Activated CD8-positive, alpha-beta memory T cell treated with anti-CD3 and anti-CD28 coated beads for 48 hours (primary cell): ENCODE measurements around the gene CRTC3.
"Not testable (repeated sequence)": the region's sequence is repeated elsewhere in the genome, so short reads cannot be mapped to it uniquely, and the experiment has no call there.

ENCODE experiments used
- DNase-seq, 3 experiments: peaks; one replicate each; pipeline ENCODE4 v3.0.0-alpha.2; 2020; ENCODE audit warnings: low read depth in 2 of 3, low spot score in 2 of 3

The CRTC3 gene

DNA sequence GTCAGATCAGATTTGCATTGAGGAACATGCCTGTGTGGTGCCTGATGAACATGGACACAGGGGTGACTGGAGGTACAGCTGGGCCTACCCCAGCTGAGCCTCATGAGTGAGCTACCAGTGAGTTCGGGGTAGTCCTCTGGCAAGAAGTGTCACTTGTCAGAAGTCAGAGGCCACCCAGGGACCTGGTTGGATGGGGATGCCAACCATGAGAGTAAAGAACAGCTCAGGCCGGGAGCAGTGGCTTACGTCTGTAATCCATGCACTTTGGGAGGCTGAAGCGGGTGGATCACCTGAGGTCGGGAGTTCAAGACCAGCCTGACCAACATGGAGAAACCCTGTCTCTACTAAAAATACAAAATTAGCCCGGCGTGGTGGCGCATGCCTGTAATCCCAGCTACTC is 140.9 kb downstream of the CRTC3 start:
- DNase-seq, result not testable (repeated sequence)

DNA sequence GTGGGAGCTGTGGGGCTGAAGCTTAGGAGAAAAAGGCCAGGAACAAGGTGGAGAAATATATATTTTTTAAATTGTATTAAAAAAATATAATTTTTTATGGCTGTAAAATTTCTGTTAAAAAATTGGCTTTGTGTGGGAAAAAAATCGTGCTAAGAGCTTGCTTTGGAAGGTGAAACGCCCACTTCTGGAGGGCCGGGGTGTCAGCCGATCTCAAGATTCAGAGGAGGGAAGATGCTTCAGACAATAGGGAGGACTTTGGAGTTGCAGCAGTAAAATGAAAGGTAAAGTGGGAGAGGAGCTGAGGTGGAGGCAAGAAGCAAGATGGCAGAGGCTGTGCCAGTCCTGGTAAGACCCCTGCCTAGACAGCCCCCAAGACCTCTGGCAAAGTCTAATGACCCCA is 141.5 kb downstream of the CRTC3 start:
- no peak for DNase-seq

DNA sequence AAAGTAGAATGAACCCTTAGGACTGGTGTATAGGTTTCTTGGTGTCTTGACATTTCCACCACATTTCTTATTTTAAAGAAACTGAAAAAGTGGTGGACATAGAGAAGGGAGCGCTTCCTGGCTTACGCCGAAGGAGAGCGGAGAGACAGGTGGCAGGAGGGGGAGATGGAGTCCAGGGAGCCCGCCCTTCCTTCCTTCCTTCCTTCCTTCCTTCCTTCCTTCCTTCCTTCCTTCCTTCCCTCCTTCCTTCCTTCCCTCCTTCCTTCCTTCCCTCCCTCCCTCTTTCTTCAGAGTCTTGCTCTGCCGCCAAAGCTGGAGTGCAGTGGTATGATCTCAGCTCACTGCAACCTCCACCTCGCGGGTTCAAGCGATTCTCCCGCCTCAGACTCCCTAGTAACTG is 143.6 kb downstream of the CRTC3 start:
- DNase-seq, result not testable (repeated sequence)

DNA sequence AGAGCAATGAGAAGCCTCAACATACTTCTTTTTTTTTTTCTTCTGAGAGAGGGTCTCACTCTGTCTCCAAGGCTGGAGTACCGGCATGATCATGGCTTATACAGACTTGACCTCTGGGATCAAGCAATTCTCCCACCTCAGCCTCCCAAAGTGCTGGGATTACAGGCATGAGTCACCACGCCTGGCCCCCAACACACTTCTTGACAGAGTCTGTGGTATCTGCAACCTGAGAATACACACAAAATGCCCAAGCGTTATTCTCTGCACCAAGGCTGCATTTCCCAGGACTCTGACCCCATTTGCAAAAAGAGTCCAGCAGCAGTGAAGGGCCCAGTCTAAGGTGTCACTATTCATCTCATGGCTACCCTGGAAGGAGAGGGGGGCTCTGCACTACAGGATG is 144.8 kb downstream of the CRTC3 start:
- no peak for DNase-seq

DNA sequence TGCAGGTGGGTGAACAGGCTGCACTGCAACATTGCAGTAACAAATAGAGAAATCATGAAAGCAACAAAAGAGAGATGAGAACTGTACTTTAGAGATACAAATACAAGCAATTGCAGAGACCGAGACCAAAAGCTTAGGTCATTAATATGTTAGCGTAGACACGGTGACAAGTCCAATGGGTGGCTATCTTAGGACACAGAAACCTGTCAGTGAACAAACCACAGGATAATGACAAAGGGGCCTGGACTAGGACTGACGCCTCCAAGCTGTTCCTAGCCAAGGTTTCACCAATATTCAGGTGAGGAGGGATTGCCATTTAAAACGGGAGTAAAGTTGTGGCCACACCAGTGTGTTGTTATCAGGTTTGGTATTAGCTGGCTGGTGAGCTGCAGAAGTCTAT is 145.7 kb downstream of the CRTC3 start:
- DNase-seq, result no peak

DNA sequence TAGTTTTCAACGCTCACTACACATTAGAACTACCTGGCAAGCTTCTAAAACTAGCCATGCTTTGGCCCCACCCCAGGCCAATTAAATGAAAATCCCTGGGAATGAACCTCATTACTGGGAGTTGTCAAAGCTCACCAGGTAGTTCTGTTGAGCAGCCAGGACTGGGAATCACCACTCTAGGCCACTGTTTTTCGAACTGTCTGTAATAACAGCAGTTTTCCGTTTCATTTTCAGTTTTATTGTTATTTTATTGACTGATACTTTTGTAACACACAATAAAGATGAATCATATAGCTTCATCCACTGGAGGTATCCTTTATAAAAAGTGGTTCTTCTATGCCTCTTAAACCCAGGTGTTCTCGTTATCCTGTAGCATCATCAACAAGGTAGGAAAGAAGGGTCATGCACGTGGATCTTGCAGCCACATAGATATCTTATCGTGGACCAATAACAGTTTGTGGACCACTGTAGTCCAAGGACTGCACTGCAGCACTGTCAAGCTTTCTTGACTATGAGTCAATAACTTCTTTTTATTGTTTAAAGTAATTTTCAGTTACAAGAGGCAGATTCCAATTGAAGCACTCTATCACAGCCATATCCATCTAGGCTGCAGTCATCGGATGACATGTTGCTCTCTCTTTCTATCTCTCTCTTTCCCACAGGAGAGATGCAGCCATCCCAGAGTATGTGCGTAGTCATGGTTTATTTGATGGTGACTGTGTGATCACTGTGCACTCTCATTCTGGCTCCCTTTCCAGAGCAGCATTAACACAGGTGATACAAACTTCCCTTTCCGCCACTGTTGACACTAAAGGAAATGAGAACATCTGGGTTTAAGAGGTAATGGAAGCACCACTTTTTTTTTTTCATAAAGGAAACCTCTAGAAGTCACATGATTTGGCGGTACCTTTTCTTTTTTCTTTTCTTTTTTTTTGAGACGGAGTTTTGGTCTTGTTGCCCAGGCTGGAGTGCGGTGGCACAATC is 148.4 kb downstream of the CRTC3 start:
- DNase-seq, result no peak

DNA sequence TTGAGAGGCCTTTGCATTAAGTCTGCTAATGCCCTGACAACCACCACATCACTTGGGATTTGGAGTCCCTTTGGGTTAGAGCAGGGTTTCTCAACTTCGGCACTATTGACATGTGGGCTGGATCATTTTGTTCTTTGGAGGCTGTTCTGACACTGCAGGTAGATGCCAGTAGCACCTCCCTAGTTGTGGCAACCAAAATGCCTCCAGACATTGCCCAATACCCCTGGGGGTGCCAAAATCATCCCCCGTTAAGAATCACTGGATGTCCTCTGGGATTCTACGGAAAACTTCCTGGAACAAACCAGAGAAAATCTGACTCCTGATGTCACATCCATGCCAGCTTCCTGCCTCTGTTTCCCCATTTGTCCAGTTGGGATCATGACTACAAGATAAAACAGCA is 150.2 kb downstream of the CRTC3 start:
- no peak for DNase-seq

DNA sequence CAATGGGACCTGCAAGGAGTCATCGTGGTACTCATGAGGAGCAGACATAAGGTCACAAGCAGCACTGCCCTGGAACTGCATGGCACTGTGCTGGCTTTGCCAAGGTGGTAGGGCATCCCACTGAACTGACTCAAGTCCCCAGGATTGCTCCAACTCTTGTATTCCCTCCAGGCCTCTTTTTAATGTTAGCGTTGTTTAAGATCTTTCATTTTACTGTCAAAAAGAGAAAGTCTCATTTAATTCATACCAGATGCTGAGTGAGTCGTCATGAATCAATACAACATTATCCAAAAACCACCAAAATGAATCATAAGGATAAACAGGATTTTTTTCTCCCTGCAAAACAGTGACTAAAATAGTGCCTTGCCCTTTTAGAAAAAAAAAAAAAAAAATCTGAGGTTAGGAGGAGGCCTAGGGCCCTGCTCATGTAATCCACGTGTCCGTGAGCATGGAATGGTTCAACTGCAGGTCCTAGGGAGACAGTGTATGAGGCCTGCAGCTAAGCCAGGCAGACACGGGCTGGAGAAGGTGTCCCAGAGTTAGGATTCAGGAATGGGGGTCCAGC is 150.7 kb downstream of the CRTC3 start:
- DNase-seq, result no peak

DNA sequence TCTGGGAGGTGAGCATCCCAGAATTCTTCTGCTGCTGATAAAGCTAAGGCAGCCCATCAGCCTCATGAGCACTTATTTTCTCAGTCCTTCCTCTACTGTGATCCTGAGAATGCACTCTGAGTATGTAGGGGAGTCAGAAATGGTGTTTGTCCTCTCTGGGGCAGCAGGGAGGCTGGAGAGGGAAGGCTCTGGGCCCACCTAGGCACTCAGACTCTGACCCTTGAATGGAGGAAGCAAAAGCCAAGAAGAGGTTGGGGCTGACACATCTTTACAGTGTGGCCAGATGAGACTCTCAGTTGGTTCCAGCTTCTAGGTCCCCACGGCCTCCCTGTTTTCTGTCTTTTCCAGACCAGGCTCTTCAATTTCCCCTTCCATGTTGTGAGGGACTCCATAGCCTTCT is 151.3 kb downstream of the CRTC3 start:
- no peak for DNase-seq

DNA sequence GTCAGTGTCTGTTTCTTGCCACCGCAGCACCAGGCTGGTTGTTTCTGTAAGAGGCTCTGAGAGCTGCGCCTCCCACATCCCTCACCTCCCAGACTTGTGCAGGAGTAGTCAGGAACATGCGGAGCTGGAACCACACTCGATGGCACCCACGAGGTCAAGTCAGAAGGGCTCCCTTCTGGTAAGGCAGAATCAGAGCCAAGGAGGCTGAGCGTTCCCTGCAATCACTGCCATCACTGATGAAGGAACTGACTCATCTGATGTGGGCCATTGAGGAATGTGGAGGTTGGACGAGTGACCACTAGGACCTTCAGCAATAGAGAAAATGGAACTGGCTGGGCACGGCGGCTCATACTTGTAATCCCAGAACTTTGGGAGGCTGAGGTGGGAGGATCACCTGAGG is 151.8 kb downstream of the CRTC3 start:
- no peak for DNase-seq

DNA sequence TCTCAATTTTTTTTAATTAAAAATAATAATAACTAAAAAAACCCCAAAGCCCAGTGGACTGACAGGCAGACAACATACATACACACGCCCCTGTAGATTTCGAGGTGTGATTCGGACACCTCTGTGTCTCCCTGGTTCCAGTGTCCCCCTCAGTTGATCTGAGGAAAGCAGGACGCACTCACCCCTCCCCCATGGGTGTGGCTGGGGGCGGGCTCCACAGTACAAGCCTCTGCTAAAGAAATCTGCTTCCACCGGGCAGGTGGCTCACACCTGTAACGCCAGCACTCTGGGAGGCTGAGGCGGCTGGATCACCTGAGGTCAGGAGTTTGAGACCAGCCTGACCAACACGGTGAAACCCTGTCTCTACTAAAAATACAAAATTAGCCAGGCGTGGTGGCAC is 153.6 kb downstream of the CRTC3 start:
- no peak for DNase-seq

DNA sequence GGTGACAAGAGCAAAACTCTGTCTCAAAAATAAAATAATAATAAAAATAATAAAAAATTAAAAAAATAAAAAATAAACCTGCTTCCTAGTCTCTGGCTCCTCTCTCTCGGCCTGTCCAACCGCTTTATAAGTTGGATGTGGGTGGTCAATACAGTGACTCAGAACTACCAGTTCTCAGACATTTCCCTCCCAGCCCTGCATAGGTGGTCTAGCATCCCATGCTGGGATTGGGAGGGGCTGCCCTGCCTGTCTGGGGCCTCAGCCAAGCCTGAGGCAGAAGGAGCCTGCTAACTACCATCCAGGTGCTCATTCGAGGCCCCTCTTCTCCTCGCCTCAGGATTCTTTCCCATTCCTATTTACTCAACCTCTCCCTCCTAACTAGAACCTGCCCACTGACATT is 154.2 kb downstream of the CRTC3 start:
- no peak for DNase-seq

DNA sequence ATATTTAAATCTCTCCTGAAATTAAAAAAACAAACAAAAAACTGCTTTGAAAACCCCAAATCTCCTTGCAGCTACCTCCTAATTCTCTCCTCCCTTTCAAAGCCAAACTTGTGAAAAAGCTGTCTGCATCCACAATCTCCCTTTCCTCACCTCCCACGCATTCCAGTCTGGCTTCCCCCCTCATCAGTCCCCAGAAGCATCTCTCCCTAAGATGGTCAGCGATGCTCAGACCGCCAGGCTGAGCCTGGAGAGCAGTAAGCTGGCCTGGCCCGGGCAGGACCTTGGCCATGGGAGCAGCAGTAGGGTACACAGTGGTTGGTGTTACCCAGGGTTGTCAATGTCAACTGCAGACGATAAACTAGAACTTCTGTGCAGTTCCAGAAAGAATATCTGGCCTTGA is 154.6 kb downstream of the CRTC3 start:
- DNase-seq, result no peak

DNA sequence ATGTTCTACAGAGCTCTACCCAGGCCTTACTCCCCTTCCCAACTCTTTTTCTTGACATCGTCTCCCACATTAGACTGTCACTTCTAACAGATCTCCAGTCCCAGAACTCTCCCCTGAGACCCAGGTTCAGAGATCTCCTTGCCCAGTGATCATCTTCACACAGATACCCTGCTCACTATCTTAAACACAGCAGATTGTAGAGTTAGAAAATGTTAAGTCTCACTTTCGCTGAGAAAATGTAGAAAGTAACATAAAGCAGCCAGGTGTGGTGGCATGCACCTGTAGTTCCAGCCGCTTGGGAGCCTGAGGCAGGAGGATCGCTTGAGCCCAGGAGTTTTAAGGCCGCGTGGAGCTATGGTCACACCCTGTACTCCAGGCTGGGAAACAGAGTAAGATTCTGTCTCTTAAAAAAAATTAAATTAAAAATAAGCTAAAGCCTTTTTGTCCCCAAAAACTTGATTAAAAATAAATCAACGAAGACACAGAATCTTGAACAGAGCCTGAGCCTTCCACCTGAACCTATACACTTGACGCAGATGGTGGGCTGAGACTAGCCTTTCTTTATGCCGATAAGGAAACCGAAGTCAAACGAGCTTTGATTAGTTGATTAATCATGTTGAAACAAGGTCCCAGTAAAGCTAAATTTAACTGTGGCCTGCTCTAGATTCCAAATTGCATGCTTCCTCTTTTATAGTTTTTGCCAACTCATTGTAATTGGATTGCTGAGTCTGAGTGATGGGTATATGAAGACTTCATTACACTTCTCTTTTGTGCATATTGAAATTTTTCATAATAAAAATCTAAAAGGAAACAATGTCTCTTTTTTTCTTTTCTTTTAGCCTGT is 156.1 kb downstream of the CRTC3 start:
- no peak for DNase-seq

DNA sequence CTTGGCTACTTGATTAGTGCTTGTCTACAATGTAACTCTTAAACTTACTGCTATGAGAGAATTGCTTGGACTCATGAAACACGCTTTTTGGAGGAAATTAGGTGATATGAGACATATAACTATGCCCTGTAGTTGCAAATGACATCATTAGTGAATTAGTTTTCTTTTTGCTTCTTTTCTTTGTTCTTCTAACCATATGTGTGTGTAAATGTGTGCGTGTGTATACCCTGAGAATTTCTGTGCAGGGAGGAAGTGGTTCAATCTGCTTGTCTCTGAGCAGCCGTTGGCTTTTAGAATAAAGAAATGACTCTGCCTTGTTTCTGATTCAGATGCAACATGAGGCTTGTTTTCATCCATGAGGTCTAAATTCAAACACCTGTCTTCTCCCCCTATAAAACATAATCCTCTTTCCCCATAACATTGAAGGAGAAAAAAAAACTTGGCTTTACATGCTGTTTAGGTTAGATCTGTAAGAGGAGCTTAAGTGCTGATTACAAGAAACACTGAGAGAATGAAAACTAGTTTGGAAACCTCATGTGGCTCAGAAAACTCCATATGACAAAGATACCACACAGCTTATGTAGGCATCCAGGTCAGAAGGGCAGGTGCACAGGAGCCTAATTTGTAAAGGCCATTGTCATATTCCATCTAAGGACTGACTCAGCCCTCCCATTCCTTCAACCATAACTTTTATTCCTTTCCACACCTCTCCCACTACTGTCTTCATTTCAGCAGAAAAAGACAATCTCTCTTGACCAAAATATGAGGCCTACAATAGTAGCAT is 156.9 kb downstream of the CRTC3 start:
- no peak for DNase-seq

DNA sequence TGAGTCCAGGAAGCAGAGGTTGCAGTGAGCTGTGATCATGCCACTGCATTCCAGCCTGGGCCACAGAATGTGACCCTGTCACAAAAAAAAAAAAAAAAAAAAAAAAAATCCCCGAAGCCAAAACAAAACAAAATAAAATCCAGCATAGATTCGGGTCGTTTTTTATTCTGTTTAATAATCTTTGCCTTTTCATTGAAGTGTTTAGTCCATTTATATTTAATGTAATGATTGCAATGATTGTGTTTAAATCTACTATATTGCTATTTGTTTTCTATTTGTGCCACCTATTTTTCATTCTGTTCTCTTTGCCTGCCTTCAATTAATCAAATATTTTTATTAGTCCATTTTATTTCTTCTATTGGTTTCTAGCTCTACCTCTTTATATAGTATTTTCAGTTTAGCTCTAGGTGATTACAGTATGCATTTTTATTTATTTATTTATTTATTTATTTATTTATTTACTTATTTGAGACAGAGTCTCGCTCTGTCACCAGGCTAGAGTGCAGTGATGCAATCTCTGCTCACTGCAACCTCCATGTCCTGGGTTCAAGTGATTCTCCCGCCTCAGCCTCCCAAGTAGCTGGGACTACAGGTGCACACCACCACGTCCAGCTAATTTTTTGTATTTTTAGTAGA is 159.7 kb downstream of the CRTC3 start:
- DNase-seq, result not testable (repeated sequence)

DNA sequence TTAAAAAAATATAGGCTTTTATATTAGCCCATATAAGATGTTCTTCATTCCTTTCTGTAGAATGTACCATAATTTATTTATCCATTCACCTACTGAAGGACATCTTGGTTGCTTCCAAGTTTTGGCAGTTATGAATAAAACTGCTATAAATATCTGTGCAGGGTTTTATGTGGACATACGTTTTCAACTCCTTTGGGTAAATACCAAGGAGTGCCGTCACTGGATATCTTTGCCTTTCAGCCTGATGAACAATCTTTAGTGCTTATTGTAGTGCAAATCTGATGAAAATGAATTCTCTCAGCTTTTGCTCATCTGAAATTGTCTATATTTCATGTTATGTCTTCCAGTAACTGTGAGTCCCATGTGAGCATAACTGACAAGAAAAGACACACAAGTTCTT is 160.9 kb downstream of the CRTC3 start:
- DNase-seq, result no peak

DNA sequence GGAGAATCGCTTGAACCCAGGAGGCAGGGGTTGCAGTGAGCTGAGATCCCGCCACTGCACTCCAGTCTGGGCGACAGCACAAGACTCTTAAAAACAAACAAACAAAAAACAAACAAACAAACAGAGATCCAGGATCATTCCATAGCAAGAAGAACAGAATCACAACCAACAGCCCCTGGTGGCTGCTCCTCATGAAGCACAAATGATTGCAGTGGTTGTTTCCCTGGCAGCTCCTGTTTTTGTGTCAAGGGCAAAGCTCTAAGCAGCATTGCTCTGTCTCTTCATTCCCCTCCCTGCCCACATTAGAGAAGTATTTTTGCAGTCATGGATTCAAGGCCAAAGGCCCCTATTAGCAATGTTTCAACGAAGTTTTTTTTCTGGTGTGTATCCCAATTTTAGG is 161.6 kb downstream of the CRTC3 start:
- DNase-seq, result no peak

DNA sequence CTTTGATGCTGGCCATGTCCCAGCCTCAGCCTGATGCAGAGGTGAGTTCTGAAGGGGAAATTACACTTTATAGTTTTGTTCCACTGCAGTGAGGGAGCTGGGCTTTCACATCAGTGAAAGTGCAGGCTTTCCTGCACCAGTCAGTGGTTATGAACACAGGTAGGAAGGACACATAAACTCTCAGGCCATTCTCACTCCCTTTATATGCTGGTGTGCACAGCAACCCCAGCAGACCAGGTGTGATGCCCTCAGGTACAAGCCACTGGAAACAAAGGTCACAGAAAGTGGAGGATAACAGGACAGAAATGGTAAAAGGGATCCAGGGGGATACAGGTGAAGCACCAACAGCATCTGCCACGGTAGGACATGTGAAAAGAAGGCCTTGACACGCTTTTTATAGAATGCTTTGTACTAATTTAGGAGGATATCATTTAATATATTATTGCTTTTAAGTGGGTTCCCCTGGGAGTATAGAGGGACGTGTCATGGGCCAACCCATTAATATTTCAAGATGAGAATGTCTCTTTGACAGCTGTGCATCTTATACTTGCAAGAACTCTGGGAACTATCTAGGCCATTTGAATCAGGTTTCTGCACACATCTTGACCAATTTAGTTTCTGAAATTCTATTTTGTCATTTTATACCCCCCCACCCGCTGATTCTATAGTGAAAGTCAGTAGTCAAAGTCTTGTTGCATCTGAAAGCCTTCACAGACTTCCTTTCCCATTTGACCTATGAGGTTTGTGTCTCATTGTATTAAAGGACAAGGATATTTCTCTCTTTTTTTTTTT is 162.5 kb downstream of the CRTC3 start:
- no peak for DNase-seq
